HepG2 (cell line): ENCODE data around the gene ATXN7L3. TPM values are rescaled to one million over a fixed set of nuclear protein-coding genes. Genes with fewer than 3 reads are reported as not detected.

Source experiments
- ARID5B ChIP-seq: IDR thresholded peaks from 2 replicates; pipeline ENCODE4 v1.4.0; 2020; ENCODE audit warnings: mild to moderate bottlenecking, missing genetic modification reagents
- SP4 ChIP-seq: sonication (generic); formaldehyde crosslinking; IDR thresholded peaks from 2 replicates; pipeline ENCODE4 v1.8.1; 2023; ENCODE audit warnings: mild to moderate bottlenecking, missing genetic modification reagents
- SYNCRIP ChIP-seq: fragments of 200-400 bp; formaldehyde crosslinking; IDR thresholded peaks from 2 replicates; pipeline ENCODE4 v1.6.1; 2018; ENCODE audit warnings: mild to moderate bottlenecking, low read depth, low read length; ENCODE audit not compliant: insufficient read depth
- YY1 ChIP-seq: IDR thresholded peaks from 2 replicates; pipeline ENCODE4 v1.6.1; 2011; ENCODE audit warnings: low read length, low read depth, moderate library complexity, mild to moderate bottlenecking; ENCODE audit not compliant: insufficient read depth, insufficient replicate concordance
- ZBTB25 ChIP-seq: IDR thresholded peaks from 2 replicates; pipeline ENCODE4 v1.6.1; 2018; ENCODE audit warnings: missing genetic modification reagents
- ZFP91 ChIP-seq: sonication (generic); formaldehyde crosslinking; IDR thresholded peaks from 2 replicates; pipeline ENCODE4 v1.9.0; 2022; ENCODE audit warnings: missing genetic modification reagents, mild to moderate bottlenecking, borderline replicate concordance
- ZKSCAN8 ChIP-seq: IDR thresholded peaks from 2 replicates; pipeline ENCODE4 v1.6.1; 2016; ENCODE audit warnings: borderline replicate concordance, missing genetic modification reagents, missing compliant biosample characterization
- ZNF263 ChIP-seq: sonication (generic); formaldehyde crosslinking; IDR thresholded peaks from 2 replicates; pipeline ENCODE4 v1.4.0; 2020; ENCODE audit warnings: missing genetic modification reagents
- ZNF34 ChIP-seq: sonication (generic); formaldehyde crosslinking; IDR thresholded peaks from 2 replicates; pipeline ENCODE4 v1.4.0; 2020; ENCODE audit warnings: mild to moderate bottlenecking, missing genetic modification reagents, borderline replicate concordance
- ZNF615 ChIP-seq: sonication (generic); formaldehyde crosslinking; IDR thresholded peaks from 2 replicates; pipeline ENCODE4 v1.5.0; 2020; ENCODE audit warnings: mild to moderate bottlenecking, missing genetic modification reagents, borderline replicate concordance
- ZNF740 ChIP-seq: sonication (generic); formaldehyde crosslinking; IDR thresholded peaks from 2 replicates; pipeline ENCODE4 v1.4.0; 2020; ENCODE audit warnings: missing genetic modification reagents
- ZNF839 ChIP-seq: sonication (generic); formaldehyde crosslinking; IDR thresholded peaks from 2 replicates; pipeline ENCODE4 v1.4.0; 2020; ENCODE audit warnings: missing genetic modification reagents, mild to moderate bottlenecking, borderline replicate concordance
- polyA plus RNA-seq, 8 experiments: library from polyadenylated mRNA; depleted of rRNA in 3 of 8; stranded (reverse) in 7 of 8; unstranded in 1 of 8; fragments of >200 nt; fragmentation: Illumina TruSeq in 4 of 8; extraction: Trizol in 4 of 8; gene quantifications; 2 replicates each; pipeline versions ENCODE4 v1.2.1 to v1.2.3, GENCODE V29; 2011 to 2016; ENCODE audit warnings: low read depth in 4 of 8, missing spikeins in 1 of 8, mixed read lengths in 1 of 8; ENCODE audit not compliant: insufficient read depth in 1 of 8
- total RNA-seq, 5 experiments: library from RNA; depleted of rRNA; stranded (reverse); fragments of >200 nt; fragmentation: Illumina TruSeq; extraction: Trizol; gene quantifications; 2 replicates each; pipeline ENCODE4 v1.2.3, GENCODE V29; 2016; ENCODE audit warnings: low read depth in 1 of 5

Gene ATXN7L3
- total and polyA plus RNA-seq, 2 of the 13 experiments (the other 11 are each of a cell fraction or from before 2014, with no cell fraction given) = 44.5 to 59.1 TPM

- no peak for TF ChIP-seq ZFP91
- TF ChIP-seq ARID5B = 0 out of 2 replicates have a peak, but pooled peaks have one; percentile 4
- peak; percentile 24 for TF ChIP-seq YY1
- peak; percentile 81 for TF ChIP-seq ZNF263 (CRISPR knock-in tag)
- TF ChIP-seq SP4 (CRISPR knock-in tag) = no peak
- TF ChIP-seq ZNF839 (CRISPR knock-in tag) = no peak
- no peak for TF ChIP-seq SYNCRIP
- TF ChIP-seq ZKSCAN8 = no peak
- no peak for TF ChIP-seq ZNF615
- peak; percentile 34; the same call in 1 of the 2 replicates for TF ChIP-seq ZBTB25 (CRISPR knock-in tag)
- peak; percentile 58; the same call in 1 of the 2 replicates for TF ChIP-seq ZNF740 (CRISPR knock-in tag)
- TF ChIP-seq ZNF34 (CRISPR knock-in tag) = no peak
These were observed 20.0 kb upstream of the ATXN7L3 start, which contains the start of gene UBTF (continued) for GRCh38 chr17:44219616-44220212.
